Esophagus squamous epithelium (tissue), 4 donors: ENCODE data around the gene OPALIN.

Source experiments
- CTCF ChIP-seq, 6 experiments: fragments of 450-650 bp in 4 of 6; fragments of 200-600 bp in 2 of 6; sonication (generic) in 2 of 6; IDR thresholded peaks; one replicate each; pipeline ENCODE4 v1.5.1; 2016 to 2019; ENCODE audit warnings: antibody characterized with exemption in 6 of 6, mild to moderate bottlenecking in 4 of 6, moderate library complexity in 4 of 6
- POLR2A ChIP-seq, 4 donors: fragments of 450-650 bp; IDR thresholded peaks; one replicate each; pipeline ENCODE4 v1.6.1; 2017; ENCODE audit warnings: antibody characterized with exemption in 4 of 4, mild to moderate bottlenecking in 4 of 4, moderate library complexity in 3 of 4

GRCh38 chr10:96342402-96342801 is 16.4 kb downstream of the OPALIN start:
- TF ChIP-seq POLR2A (IDR thresholded peaks at IDR 0.05) (no peak), CTCF (IDR thresholded peaks at IDR 0.05) (no peak)
